SK-N-MC (cell line): ENCODE measurements around the gene RC3H2.

Experiments used
- EZH2 ChIP-seq: fragments of 200-600 bp; sonication (generic); IDR thresholded peaks from one replicate; pipeline ENCODE4 v1.6.1; 2017; ENCODE audit warnings: antibody characterized with exemption
- FOXP2 ChIP-seq: optimal IDR thresholded peaks from 2 replicates; pipeline ENCODE3; 2011; ENCODE audit warnings: mild to moderate bottlenecking, moderate library complexity; ENCODE audit not compliant: insufficient read depth; ENCODE audit errors: extremely low read length, control extremely low read depth
- POLR2AphosphoS5 ChIP-seq: IDR thresholded peaks from 2 replicates; pipeline ENCODE4 v1.6.1; 2012; ENCODE audit warnings: mild to moderate bottlenecking, low read depth, low read length, borderline replicate concordance

- TF ChIP-seq FOXP2 (no peak), EZH2 (no peak), POLR2AphosphoS5 (no peak)
Measured at GRCh38 chr9:122800066-122801060, 104.8 kb downstream of the RC3H2 start, which contains the start of gene OR1K1.
